ENCODE results near the gene PRKN.

PRKN gene

DNA sequence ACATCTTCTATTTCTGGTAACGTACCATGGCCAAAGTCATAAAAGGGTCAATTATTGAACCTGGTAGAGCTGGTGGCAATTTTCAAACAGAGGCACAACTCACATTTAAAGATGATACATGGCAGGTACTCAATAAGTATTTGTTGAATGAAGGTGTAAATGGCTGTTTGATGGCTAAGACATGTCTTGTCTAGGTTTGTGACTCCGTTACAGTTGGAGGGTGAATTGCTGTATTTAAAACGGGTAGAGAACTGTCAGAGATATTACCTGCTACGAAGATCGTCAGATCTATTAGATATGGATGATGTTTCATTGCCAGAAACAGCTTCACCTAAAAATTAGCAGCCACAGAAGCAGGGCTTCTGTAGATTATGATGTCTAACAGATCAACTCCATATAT lies 601.9 kb downstream of the PRKN start:
- H4K20me1 ChIP-seq (ENCODE audit: insufficient read depth, low read length): no peaks in the 10 kb centered on the region
- no peaks in the 10 kb centered on the region for H3K4me1 ChIP-seq (ENCODE audit: low read length)
- no peaks in the 10 kb centered on the region for H3K79me2 ChIP-seq (ENCODE audit: low read length)
- H3K27me3 ChIP-seq (ENCODE audit: low read depth, low read length): no peaks in the 10 kb centered on the region
- H2AFZ ChIP-seq (ENCODE audit: low read depth, low read length): no peak overlapping the region
- no peaks in the 10 kb centered on the region for H3K36me3 ChIP-seq (replicated peaks; ENCODE audit: low read depth, low read length)
- H3K4me3 ChIP-seq (ENCODE audit: low read length): no peak overlapping the region
- H3K4me2 ChIP-seq (ENCODE audit: low read length): no peak overlapping the region
- TF ChIP-seq CTCF (IDR thresholded peaks at IDR 0.05; ENCODE audit: low read depth, low read length) (no peak), EZH2phosphoT487 (IDR thresholded peaks at IDR 0.05; ENCODE audit: low read depth) (no peak)
- H3K27ac ChIP-seq (ENCODE audit: low read length): no peak overlapping the region
- no peak overlapping the region for H3K9ac ChIP-seq (ENCODE audit: low read length)
- no peaks in the 10 kb centered on the region for H3K9me3 ChIP-seq (ENCODE audit: insufficient read depth, low read length)

GRCh38 chr6:162124710-162125435 lies 602.7 kb downstream of the PRKN start:
- TF ChIP-seq EZH2phosphoT487 (IDR thresholded peaks at IDR 0.05; ENCODE audit: low read depth): no peak
- TF ChIP-seq CTCF (IDR thresholded peaks at IDR 0.05; ENCODE audit: low read depth, low read length): no peak

GRCh38 chr6:162123797-162124196 lies 603.8 kb downstream of the PRKN start:
- Histone ChIP-seq H3K4me1 (ENCODE audit: low read length) (no peaks in the 10 kb centered on the region), H3K27me3 (ENCODE audit: low read depth, low read length) (no peaks in the 10 kb centered on the region), H3K9me3 (ENCODE audit: insufficient read depth, low read length) (no peaks in the 10 kb centered on the region), H3K9ac (ENCODE audit: low read length) (no peak overlapping the region), H3K36me3 (replicated peaks; ENCODE audit: low read depth, low read length) (no peaks in the 10 kb centered on the region), H3K4me2 (ENCODE audit: low read length) (no peak overlapping the region), H3K4me3 (ENCODE audit: low read length) (no peak overlapping the region), H3K27ac (ENCODE audit: low read length) (no peak overlapping the region), H2AFZ (ENCODE audit: low read depth, low read length) (no peak overlapping the region), H4K20me1 (ENCODE audit: insufficient read depth, low read length) (no peaks in the 10 kb centered on the region), H3K79me2 (ENCODE audit: low read length) (no peaks in the 10 kb centered on the region)
- TF ChIP-seq EZH2phosphoT487 (IDR thresholded peaks at IDR 0.05; ENCODE audit: low read depth) (no peak), CTCF (IDR thresholded peaks at IDR 0.05; ENCODE audit: low read depth, low read length) (no peak)

More at GRCh38 chr6:162124710-162125435, 602.7 kb downstream of the PRKN start:
- H2AFZ ChIP-seq (ENCODE audit: low read depth, low read length): no peak overlapping the region
- no peaks in the 10 kb centered on the region for H3K4me1 ChIP-seq (ENCODE audit: low read length)
- H3K4me3 ChIP-seq (ENCODE audit: low read length): no peak overlapping the region
- H3K9ac ChIP-seq (ENCODE audit: low read length): no peak overlapping the region
- no peak overlapping the region for H3K27ac ChIP-seq (ENCODE audit: low read length)
- H3K27me3 ChIP-seq (ENCODE audit: low read depth, low read length): no peaks in the 10 kb centered on the region
- H3K79me2 ChIP-seq (ENCODE audit: low read length): no peaks in the 10 kb centered on the region
- H3K36me3 ChIP-seq (replicated peaks; ENCODE audit: low read depth, low read length): no peaks in the 10 kb centered on the region
- H4K20me1 ChIP-seq (ENCODE audit: insufficient read depth, low read length): no peaks in the 10 kb centered on the region
- H3K4me2 ChIP-seq (ENCODE audit: low read length): no peak overlapping the region
- no peaks in the 10 kb centered on the region for H3K9me3 ChIP-seq (ENCODE audit: insufficient read depth, low read length)

GRCh38 chr6:162119341-162119740 lies 608.2 kb downstream of the PRKN start:
- H3K9me3 ChIP-seq (ENCODE audit: insufficient read depth, low read length): no peaks in the 10 kb centered on the region
- H3K27me3 ChIP-seq (ENCODE audit: low read depth, low read length): no peaks in the 10 kb centered on the region
- TF ChIP-seq EZH2phosphoT487 (IDR thresholded peaks at IDR 0.05; ENCODE audit: low read depth): no peak
- TF ChIP-seq CTCF (IDR thresholded peaks at IDR 0.05; ENCODE audit: low read depth, low read length): no peak
- no peaks in the 10 kb centered on the region for H3K36me3 ChIP-seq (replicated peaks; ENCODE audit: low read depth, low read length)
- no peak overlapping the region for H3K4me2 ChIP-seq (ENCODE audit: low read length)
- H2AFZ ChIP-seq (ENCODE audit: low read depth, low read length): no peak overlapping the region
- H3K79me2 ChIP-seq (ENCODE audit: low read length): no peaks in the 10 kb centered on the region
- H3K4me1 ChIP-seq (ENCODE audit: low read length): no peaks in the 10 kb centered on the region
- H3K27ac ChIP-seq (ENCODE audit: low read length): no peak overlapping the region
- H3K9ac ChIP-seq (ENCODE audit: low read length): no peak overlapping the region
- H4K20me1 ChIP-seq (ENCODE audit: insufficient read depth, low read length): no peaks in the 10 kb centered on the region
- no peak overlapping the region for H3K4me3 ChIP-seq (ENCODE audit: low read length)

All from OCI-LY3 (cell line).